Tongue (tissue), 2 donors: ENCODE measurements around the gene SEC62. TPM values are rescaled to one million over a fixed set of nuclear protein-coding genes. Genes with fewer than 3 reads are reported as not detected.

ENCODE experiments used
- DNase-seq: peaks from one replicate; pipeline ENCODE4 v3.0.0-alpha.2; 2015
- total RNA-seq: library from RNA; depleted of rRNA; stranded (reverse); fragments of >200 nt; gene quantifications from one replicate; pipeline ENCODE4 v1.2.3, GENCODE V29; 2014

Gene SEC62, protein sequence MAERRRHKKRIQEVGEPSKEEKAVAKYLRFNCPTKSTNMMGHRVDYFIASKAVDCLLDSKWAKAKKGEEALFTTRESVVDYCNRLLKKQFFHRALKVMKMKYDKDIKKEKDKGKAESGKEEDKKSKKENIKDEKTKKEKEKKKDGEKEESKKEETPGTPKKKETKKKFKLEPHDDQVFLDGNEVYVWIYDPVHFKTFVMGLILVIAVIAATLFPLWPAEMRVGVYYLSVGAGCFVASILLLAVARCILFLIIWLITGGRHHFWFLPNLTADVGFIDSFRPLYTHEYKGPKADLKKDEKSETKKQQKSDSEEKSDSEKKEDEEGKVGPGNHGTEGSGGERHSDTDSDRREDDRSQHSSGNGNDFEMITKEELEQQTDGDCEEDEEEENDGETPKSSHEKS
- total RNA-seq, result 50.7 TPM

DNA sequence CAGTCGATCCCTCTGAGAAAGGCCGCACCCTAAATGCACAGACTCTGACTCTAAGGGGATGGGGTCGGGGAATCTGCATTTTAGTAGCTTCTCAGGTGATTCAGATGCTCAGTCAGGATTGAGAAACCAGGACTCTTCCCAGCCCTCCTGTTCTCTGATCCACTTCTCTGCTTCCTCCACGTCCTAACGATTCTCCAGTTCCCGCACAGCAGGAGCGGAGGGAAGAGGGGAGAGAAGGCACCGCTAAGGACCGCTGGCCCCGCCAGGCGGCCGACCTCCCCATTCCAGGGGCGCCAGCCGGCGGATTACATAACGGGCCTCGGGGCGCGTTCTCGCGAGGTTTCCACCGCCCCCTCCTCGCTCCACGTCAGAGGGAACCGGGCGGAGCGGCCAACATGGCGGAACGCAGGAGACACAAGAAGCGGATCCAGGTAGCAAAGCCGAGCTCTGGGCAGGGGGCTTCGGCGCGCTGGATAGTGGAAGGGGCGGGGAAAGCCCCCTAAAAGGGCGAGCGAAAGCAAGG, at the start of gene SEC62:
Gene SEC62, plus strand, starts transcription at position 380 of the 523 bp plus-strand sequence. Its CDS starts 16 bp downstream, at position 396.
- DNase-seq, result peak; percentile 98

DNA sequence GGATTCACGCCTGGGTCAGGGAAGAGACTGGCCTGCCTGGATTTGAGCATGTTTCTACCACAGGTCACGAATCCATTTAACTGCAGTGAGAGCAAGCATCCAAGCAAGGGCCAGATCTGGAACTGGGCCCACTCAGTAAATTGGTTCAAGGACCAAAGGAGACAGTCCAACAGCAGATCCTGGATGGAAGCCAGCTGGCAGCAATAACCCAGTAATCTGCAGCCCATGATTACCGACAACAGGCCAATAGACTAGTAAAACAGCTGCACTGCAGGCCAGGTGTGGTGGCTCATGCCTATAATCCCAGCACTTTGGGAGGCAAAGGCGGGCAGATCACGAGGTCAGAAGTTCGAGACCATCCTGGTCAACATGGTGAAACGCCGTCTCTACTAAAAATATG, 43.4 kb upstream of the SEC62 start:
- DNase-seq, result peak; percentile 81

DNA sequence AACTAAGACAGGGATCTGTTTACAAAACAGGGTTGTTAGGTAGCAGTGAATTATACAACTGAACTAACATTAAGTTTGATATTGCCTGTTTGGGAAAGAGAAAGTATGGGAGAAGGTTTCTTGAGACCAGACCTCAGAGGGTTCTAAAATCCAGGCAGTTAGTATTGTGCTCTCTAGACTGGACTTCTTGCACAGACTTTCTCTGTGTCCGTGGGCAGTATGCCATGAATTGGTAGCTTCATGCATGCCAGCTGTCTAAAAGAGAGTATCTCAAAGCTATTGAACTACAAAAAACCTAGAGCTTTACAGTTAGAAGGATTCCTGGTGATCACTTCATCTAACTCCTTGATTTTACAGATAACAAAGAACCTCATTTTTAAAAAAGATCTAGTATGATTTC, 42.8 kb upstream of the SEC62 start:
- DNase-seq, result no peak

DNA sequence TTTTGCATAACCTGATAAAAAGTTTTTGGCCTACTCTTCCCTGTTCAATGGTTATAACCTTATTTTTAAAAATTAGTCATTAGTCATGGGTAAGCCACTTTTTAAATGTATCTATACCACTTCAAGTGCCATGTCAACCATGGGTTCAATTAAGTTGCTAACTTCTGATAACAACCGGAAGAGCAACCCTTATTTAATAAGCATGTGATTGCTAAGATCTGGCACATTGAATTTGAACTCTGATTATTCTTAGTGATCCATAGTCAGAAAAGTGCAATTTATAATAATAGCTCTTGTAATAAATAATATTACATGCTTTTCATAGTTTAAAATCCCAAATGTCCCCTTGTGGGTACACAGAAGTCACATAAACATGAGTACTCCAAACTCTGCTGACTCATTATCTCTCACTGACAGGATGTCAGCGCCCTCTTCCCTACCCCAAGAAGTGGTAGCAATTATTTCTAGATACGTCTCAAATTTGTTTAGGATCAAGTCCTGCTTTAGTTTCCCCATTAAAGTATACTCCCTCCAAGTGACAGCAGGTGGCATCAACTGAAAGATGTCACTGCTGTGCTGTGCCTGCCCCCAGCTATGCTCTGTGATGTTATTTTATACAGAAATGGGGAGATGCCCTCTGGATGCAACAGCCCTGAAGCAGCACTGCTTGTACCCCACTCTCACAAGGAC, 36.6 kb upstream of the SEC62 start:
- no peak for DNase-seq

DNA sequence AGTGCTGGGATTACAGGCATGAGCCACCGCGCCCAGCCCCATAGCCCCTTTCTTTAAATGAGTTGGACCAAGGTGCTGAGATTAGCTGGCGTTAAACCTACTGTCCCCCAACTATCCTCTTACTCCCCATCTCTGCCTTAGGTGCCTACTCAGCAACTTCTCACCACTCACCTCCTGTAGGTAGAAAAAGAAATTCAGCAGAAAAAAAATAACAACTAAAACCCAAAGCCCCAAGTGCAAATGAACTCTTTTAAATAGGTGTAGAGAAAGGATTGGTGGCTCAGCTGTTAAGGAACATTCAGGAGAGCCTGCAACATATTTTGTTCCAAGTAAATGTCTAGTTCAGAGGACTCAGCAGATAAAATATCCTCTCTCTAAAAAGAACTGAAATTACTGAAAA, 35.8 kb upstream of the SEC62 start:
- DNase-seq, result no peak

DNA sequence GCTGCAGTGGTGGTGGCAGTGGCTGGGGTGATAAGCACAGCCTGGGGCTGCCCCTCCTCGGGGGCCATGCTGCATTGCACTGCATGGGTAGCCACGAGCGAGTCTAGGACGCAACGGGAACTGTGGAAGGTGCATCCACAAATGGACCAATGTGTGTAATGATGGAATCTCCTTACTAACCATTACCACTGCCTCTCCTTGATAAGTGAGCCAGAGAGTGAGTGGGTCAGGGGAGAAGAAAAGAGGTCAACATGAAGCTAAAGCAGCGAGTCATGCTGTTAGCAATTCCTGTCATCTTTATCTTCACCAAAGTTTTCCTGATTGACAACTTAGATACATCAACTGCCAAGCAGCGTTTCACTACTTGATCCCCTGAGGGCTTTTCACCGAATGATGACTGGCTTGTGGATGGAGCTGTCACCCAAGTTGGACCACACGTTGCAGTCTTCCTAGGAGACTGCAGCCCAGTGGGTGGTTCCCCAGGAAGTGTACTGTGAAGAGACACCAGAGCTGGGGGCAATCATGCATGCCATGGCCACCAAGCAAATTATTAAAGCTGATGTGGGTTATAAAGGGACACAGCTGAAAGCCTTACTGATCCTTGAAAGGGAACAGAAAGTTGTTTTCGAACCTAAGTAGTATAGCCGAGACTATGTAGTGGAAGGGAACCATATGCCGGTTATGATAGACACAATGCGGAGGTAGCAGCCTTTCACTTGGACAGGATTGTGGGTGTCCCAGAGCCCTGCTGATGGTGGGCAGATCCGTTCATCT, 34.7 kb upstream of the SEC62 start:
- DNase-seq, result no peak

DNA sequence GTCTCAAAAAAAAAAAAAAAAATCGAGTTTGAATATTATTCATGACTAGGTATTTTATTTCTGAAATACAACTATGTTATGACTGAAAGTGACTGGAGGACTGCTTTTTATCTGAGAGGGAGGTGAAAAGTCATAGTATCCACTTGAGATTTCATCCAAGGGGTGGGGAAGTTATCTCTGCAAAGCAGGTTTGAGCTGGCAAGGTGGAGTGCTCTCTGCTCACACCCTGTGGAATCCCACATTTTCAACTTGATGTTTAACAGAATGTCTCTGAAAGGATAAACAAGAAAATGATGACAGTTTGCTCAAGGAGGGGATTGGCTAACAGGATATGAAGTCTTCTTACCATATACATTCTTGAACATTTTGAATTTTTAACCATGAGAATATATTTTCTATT, 27.3 kb upstream of the SEC62 start:
- no peak for DNase-seq

DNA sequence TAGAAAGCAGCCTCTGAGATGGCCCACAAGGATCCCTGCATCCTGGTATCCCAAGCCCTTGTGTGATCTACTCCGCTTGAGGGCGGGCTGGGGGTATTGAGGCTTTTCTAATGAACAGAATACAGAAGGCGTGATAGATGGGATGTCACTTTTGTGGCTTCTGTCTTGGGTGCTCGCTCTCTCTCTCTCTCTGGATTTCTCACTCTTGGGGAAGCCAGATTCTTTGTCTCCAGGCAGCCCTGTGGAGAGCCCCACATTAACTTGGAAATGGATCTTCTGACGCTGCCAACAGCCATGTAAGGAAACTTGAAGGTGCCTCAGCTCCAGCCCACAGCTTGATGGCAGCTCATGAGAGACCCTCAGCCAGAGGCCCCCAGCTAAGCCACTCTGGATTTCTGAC, 26.9 kb upstream of the SEC62 start:
- DNase-seq, result no peak

DNA sequence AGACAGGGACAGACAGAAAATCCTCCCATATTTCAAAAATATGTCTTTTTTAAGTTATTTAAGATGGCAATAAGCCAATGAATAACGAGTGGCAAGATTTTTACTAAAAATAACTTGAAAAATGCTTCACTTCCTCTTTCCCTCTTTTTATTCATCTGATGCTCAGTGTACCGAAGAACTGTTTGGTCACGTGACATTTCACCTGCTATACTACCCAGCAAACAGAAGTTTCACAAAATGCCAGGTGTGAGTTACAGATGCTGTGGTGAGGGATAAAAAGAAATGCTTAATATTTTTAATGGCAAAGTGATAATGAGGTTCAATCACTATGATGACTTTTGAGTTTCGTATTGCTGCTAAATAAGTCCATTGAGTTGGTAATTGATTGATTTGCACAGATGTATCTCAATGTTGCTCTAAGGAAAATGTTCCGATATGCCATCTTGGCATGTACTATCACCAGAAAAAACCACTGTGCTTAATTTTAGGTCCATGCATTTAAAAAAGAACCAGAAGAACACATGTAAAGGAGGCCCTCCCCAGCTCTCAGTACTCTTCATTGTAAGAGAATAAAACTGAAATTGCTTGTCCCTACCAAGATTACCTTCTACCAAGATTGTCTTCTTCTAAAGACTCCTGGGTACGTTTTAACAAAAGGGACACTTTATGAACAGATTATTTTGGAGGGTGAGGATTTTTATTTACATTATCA, 26.0 kb upstream of the SEC62 start:
- DNase-seq, result no peak

DNA sequence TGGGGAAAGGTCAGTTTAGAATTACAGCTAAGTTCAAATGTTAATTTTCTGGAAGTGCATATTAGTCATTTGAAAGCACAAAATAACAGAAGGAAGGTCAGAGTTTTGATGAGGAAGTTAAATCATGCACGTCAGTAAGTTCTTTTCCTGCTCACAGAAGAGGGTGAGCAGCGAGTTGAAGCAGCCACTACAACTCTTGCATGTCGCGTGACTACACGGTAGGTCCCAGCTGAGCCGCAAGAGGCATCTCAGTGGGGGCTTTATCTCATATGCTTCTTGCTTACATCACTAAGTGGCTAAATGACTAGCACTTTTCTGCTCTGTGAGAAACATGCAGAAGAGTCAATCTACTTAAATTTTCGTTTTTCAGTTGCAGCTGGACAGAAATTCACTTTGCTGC, 21.3 kb upstream of the SEC62 start:
- no peak for DNase-seq

DNA sequence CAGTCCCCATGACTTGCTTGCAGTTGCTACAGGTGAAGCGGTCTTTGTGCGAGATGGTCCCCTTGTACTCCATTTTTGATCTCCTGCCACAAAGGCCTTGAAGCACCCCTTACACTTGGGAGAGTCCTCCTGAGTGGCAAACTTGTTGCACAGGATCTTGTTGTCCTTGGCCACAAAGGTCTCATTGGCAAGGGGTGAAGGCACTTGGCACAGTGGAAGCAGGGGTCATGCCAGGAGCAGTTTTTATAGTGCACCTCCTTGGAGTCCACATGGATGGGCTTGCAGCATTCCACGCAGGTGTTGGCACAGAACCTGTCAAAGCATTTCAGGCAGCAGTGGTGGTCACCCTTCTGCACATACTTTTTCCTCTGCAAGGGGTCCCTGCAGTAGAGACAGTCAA, 20.3 kb upstream of the SEC62 start:
- no peak for DNase-seq

DNA sequence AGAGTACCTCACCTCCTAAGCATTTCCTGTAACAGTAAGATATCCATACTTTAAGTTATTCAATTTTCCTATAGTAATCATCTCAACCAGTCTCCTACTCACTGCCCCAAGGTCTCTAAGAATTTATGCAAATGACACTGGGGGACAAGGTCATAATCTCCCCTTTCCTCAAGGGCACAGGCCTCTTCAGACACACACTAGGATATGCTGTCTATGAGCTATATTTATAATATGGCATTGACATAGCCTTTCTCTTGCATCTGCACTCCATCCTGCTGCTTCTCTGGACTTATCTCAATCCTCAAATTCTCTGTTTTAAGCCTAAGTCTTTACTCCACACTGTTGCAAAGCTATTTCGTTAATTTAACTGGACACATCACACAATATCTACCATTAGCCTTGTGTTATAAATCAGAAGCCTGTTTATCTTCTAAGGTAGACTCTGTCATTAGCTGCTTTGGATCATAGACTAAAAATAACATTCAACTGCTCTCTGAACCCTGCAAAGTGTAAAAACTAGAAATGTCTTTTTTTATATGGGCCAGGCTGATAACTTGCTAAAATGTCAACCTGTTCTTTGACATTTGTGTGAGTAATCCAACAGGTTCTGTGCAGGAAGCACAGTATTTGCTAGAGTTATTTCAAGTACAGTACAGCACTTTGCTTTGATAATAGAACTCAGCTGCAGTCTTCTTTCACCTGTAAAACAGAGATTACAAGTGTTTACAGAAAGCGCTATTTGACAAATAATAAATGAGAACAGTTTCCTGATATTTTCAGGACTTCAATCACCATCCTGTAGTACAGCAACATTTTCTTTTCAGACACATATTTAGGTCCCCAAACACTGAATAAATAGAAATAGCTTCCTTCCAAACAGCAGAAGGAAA, 17.8 kb upstream of the SEC62 start:
- DNase-seq, result no peak

DNA sequence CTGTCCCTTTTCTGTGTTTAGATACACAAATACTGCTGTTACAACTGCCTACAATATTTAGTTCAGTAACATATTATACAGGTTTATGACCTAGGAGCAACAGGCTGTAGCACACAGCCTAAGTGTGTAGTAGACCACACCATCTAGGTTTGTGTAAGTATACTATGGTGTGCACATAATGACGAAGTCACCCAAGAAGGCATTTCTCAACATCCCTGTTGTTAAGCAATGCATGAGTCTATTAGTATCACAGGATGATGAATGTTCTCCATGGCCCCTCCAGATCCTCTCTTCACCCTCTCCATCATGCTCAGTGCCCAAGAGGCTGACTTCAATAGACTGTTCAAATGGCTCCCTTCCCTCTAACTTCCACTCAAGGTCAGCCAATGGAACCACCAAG, 14.6 kb upstream of the SEC62 start:
- DNase-seq, result no peak

DNA sequence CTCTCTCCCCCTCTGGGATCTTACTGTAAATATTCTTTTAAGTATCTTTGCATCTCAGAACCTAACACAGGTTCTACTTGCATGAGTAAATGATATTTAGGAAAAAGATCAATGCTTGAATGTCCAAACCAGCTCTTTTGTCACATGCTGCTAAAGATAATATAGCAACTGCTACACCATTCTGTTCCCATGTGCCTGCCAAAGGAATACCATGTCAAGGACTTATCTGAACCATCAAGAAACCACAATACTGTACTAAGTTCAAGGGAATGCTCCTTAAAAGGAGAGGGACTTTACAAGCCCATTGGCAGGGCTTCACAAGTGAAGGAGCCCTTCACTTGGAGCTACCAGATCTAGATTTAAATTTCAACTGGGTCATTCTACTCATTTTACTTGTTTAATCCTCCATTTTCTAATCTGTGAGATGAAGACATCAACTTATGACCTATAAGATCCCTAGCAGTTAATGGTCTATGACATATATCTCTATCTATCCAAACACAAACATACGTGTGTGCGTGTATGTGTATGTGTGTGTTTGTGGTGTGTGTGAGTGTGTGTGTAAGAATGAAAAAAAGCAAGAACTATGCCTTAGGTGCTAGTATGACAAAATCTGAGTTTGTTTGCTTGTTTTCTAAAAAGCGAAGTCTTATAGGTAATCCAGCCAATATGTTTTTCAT, 13.0 kb upstream of the SEC62 start:
- no peak for DNase-seq

DNA sequence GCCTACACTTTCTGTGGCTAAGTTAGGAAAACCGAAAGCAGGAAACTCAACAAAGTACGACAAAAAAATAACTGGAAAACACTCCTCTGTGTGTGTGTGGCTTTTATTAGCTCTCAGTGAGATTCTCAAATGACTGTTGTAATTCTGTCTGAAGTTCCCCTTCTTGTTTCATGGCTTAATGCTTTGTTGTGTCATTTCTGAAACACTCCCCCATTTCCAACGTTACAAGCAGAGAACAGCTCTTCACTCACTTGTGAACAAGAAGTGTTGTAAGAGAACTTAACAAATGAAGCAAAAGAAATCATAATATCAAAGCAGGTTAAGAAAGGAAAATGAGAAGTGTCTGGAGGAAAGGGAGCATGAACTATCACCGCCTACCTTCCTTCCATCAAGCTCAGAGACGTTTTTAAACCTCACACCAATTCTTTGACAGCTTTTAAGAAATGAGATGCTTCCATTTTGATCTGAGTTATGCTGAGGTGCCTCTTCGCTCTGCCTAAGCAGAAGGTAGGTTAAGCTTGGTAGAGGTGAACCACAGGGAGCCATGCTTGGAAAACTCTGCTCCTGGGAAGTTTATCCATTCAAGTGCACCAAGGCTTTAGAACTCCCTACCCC, 12.4 kb upstream of the SEC62 start:
- DNase-seq, result no peak

DNA sequence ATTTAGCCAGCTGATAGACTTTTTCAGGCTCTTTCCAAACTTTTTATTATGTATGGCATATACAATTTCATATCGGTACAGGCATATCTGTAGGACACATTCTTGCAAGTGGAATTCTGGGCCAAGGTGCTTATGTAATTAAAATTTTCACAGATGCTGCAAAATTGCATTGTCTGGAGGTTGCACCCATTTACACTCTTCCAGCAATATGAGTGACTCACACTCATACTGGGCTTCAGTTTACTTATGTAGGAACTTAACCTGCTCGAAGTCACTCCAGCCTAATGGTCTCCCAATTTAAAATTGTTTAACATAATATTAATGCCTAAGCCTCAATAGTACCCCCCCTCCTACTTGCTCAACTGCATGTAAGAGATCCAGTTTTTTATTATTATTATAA, 11.2 kb upstream of the SEC62 start:
- DNase-seq, result no peak

DNA sequence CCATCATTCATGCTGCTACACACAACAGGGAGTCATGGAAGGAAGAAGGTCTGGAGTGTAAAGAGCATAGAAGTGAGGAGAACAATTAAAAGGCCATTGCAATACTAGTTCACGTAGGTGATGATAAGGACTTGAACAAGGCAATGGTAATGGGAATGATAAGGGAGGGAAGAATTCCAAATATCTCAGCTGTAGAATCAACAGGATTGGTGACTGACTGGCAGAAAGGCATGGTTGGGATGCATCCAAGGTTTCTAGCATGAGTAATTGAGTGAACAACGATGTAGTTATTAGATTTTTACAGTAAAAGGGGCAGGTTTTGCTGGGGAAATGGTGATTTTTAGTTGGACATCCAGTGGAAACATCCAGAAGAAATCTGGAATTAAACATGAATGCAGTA, 2.4 kb upstream of the SEC62 start:
- no peak for DNase-seq

DNA sequence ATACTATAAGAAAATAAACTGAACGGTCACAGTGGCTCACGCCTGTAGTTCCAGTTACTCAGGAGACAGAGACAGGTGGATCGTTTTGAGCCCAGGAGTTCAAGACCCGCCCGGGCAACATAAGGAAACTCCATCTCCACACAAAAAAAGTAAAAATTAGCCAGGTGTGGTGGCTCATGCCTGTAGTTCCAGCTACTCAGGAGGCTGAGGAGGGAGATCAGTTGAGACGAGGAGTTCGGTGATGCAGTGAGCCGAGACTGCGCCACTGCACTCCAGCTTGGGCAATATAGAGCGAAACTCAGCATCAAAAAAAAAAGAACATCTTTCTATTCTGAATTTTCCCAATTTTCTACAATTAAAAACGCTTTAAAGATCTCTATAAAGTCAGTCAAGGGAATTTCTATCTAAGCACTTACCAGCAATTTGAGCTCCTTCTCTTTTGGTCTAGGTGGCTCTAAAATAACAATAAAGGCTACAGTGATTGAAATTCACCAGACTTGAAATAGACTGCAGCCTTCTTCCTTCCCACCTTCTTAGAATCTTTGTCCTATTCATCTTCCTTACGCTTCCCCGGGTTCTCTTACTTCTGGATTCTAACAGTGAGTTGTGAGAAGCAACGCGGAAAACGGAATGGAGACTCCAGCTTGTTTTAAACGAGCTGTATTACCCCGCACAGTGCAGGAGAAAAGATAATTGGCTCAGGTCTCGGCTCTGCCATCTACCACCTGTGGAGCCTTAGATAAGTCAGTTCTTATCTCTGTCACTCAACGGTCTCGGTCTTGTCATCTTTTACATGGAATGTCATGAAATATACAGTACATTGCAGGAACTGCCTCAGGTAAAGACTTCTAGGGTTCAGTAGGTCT, 812 bp upstream of the SEC62 start:
- no peak for DNase-seq
